Right lobe of liver (tissue), 6 donors: ENCODE results near the gene FPR2. TPM values are rescaled to one million over a fixed set of nuclear protein-coding genes. Genes with fewer than 3 reads are reported as not detected.

ENCODE experiments used
- ATAC-seq, 4 donors: fragments of 200-7000 bp; cut with Tn5 transposase; one replicate each; pipeline ENCODE4 v1.9.1; 2020; ENCODE audit warnings: mild to moderate bottlenecking in 4 of 4, moderate library complexity in 4 of 4
- DNase-seq, 3 donors: peaks; one replicate each; pipeline ENCODE4 v3.0.0-alpha.2; 2020
- H3K27ac ChIP-seq, 3 donors: fragments of 200-600 bp; one replicate each; pipeline ENCODE4 v1.8.0; 2022
- H3K27me3 ChIP-seq, 2 donors: fragments of 200-600 bp; one replicate each; pipeline ENCODE4 v1.8.0; 2022
- H3K36me3 ChIP-seq, 4 donors: fragments of 200-600 bp; sonication (generic) in 1 of 4; one replicate each; pipeline versions ENCODE4 v1.5.1 to v1.8.0; 2017 to 2022; ENCODE audit warnings: control low read depth in 1 of 4
- H3K4me1 ChIP-seq, 4 donors: fragments of 200-600 bp; sonication (generic) in 1 of 4; one replicate each; pipeline versions ENCODE4 v1.5.1 to v1.8.0; 2017 to 2022; ENCODE audit warnings: control low read depth in 1 of 4
- H3K4me3 ChIP-seq, 3 donors: fragments of 200-600 bp; one replicate each; pipeline ENCODE4 v1.8.0; 2022
- H3K9me3 ChIP-seq, 4 donors: fragments of 200-600 bp; sonication (generic) in 1 of 4; one replicate each; pipeline versions ENCODE4 v1.5.1 to v1.8.0; 2017 to 2022; ENCODE audit warnings: control low read depth in 1 of 4
- POLR2A ChIP-seq: fragments of 450-650 bp; IDR thresholded peaks from one replicate; pipeline ENCODE4 v1.6.1; 2017; ENCODE audit warnings: antibody characterized with exemption, mild to moderate bottlenecking
- WGBS: methylation state at CpG from one replicate; pipeline ENCODE4 v1.1.6; 2018; ENCODE audit warnings: low coverage, low lambda C conversion rate; ENCODE audit not compliant: insufficient coverage; ENCODE audit errors: missing lambda C conversion rate; 5-methylcytosine and 5-hydroxymethylcytosine counted together
- intact Hi-C, 2 donors: fragments of 100-400 bp; cut with DNase I; formaldehyde crosslinking; loops; one replicate each; pipeline versions ENCODE4 v1.11.2 to v1.14.1; 2022
- total RNA-seq, 6 experiments: library from RNA; depleted of rRNA in 2 of 6; stranded (reverse); fragments of >200 nt in 2 of 6; fragmentation: NEBNext Ultra II Directional in 3 of 6; extraction: Animal tissue kit (Norgen Biotek cat#: 25700) in 3 of 6; gene quantifications; one replicate each; pipeline versions ENCODE4 v1.1.0 to v1.2.4, GENCODE V29; 2016 to 2023
- TF ChIP-seq, protein P1 (sequence below), 4 donors: fragments of 200-600 bp in 3 of 4; fragments of 450-650 bp in 1 of 4; IDR thresholded peaks; one replicate each; pipeline versions ENCODE4 v1.5.1 to v1.8.0; 2016 to 2022; ENCODE audit warnings: antibody characterized with exemption in 4 of 4, mild to moderate bottlenecking in 2 of 4
- donor health status: DM: no; HTN: yes; CAD: no.
- donor health status: DM: no; HTN: no; CAD: no.
- donor health status: DM: no; HTN: no; CAD: no.
- donor health status: DM: no; HTN: yes; CAD: no.
- donor health status: DM: no; HTN: yes; CAD: no.

Gene FPR2
- total RNA-seq, 6 experiments from 2014 or later: 0.75 to 1.6 (median 1.1) TPM

- Histone ChIP-seq H3K27me3 (no peaks in the 10 kb centered on the region), H3K36me3 (no peaks in the 10 kb centered on the region), H3K27ac (peak within 1 kb of the TSS in 1 of 3 donors; percentile 22), H3K9me3 (no peaks in the 10 kb centered on the region), H3K4me3 (peak within 1 kb of the TSS in 2 of 3 donors; percentile 2 to 27), H3K4me1 (no peaks in the 10 kb centered on the region)
- DNase-seq (peak in 1 of 3 donors; percentile 41), ATAC-seq (peak; percentile 57 to 78 (median 70))
- 58% methylated on average over 2 of the region's 2 CpGs for WGBS
- TF ChIP-seq, protein P1, sequence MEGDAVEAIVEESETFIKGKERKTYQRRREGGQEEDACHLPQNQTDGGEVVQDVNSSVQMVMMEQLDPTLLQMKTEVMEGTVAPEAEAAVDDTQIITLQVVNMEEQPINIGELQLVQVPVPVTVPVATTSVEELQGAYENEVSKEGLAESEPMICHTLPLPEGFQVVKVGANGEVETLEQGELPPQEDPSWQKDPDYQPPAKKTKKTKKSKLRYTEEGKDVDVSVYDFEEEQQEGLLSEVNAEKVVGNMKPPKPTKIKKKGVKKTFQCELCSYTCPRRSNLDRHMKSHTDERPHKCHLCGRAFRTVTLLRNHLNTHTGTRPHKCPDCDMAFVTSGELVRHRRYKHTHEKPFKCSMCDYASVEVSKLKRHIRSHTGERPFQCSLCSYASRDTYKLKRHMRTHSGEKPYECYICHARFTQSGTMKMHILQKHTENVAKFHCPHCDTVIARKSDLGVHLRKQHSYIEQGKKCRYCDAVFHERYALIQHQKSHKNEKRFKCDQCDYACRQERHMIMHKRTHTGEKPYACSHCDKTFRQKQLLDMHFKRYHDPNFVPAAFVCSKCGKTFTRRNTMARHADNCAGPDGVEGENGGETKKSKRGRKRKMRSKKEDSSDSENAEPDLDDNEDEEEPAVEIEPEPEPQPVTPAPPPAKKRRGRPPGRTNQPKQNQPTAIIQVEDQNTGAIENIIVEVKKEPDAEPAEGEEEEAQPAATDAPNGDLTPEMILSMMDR (IDR thresholded peaks at IDR 0.05): no peak
- peak; percentile 63 for TF ChIP-seq POLR2A
- intact Hi-C loops: no loop called here
Measured at GRCh38 chr19:51751655-51752054, 9.3 kb upstream of the FPR2 start, which contains the start of gene FPR1. Gene FPR1, minus strand, starts transcription at chr19:51751878. Its CDS starts 4,884 bp downstream, at chr19:51746994.

DNA sequence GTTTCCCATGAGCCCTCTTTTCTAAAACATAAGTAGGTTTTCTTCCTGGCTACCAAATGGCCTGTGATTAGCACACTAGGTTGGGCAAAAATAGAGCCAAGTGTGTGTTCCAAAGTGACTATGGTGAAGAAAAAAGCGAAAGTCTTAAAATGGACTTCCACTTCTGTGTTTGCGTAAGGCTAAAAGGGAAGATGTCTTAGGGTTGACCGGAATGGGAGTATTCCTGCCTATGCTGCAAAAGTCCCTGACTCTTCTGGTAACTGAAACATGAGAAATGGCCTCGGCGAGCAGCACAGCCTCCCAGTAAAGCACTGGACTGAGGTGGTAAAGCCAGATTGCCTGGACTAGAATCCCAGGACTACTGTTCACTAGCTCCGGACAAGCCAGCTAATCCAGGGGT lies 6.9 kb upstream of the FPR2 start:
- 48% methylated on average over 3 of the region's 6 CpGs for WGBS
- no peaks in the 10 kb centered on the region for H3K4me1 ChIP-seq
- ATAC-seq (peak; percentile 32 to 70 (median 62)), DNase-seq (peak in 1 of 3 donors; percentile 44)
- peak overlapping the region in 1 of 3 donors; percentile 29 for H3K27ac ChIP-seq
- no peak overlapping the region for H3K4me3 ChIP-seq
- intact Hi-C loops: no loop called here
- H3K36me3 ChIP-seq: no peaks in the 10 kb centered on the region
- no peaks in the 10 kb centered on the region for H3K9me3 ChIP-seq
- TF ChIP-seq POLR2A: no peak
- TF ChIP-seq, protein P1 (IDR thresholded peaks at IDR 0.05): no peak
- no peaks in the 10 kb centered on the region for H3K27me3 ChIP-seq

GRCh38 chr19:51754770-51755169 lies 6.2 kb upstream of the FPR2 start:
- Histone ChIP-seq H3K27me3 (no peaks in the 10 kb centered on the region), H3K27ac (no peak overlapping the region), H3K4me1 (no peaks in the 10 kb centered on the region), H3K4me3 (no peak overlapping the region), H3K9me3 (no peaks in the 10 kb centered on the region), H3K36me3 (no peaks in the 10 kb centered on the region)
- ATAC-seq (no peak), DNase-seq (peak in 1 of 3 donors; percentile 9)
- WGBS: 59% methylated on average over 4 of the region's 4 CpGs
- intact Hi-C loops: no loop called here
- TF ChIP-seq, protein P1 (IDR thresholded peaks at IDR 0.05): no peak
- TF ChIP-seq POLR2A: no peak

GRCh38 chr19:51755571-51755970 lies 5.4 kb upstream of the FPR2 start:
- TF ChIP-seq POLR2A: no peak
- TF ChIP-seq, protein P1 (IDR thresholded peaks at IDR 0.05): no peak
- intact Hi-C loops: no loop called here
- H3K9me3 ChIP-seq: no peaks in the 10 kb centered on the region
- peak in 1 of 3 donors; percentile 19 for DNase-seq
- H3K36me3 ChIP-seq: no peaks in the 10 kb centered on the region
- no peak for ATAC-seq
- WGBS: 70% methylated on average over 7 of the region's 7 CpGs
- no peaks in the 10 kb centered on the region for H3K27me3 ChIP-seq
- no peak overlapping the region for H3K27ac ChIP-seq
- no peaks in the 10 kb centered on the region for H3K4me1 ChIP-seq
- no peak overlapping the region for H3K4me3 ChIP-seq
